Esophagus mucosa (tissue), 1 donor: ENCODE data around the gene SDHB. TPM values are rescaled to one million over a fixed set of nuclear protein-coding genes. Genes with fewer than 3 reads are reported as not detected.

Experiments used
- total RNA-seq: library from RNA; stranded (reverse); gene quantifications from one replicate; pipeline ENCODE4 v1.2.4, GENCODE V29; 2023
- donor health status: DM: yes; HTN: yes; CAD: no.

Gene SDHB
- total RNA-seq, 1 donor from 2014 or later, result 84.5 TPM

Other genes with a start within 250 kb of the SDHB start
- gene RNU1-2, start 158.1 kb downstream of the SDHB start, total RNA-seq, result 6,387 TPM
- 15.3 TPM for gene CROCC, start 132.1 kb downstream of the SDHB start, total RNA-seq
- gene MFAP2, start 73.4 kb downstream of the SDHB start, total RNA-seq, result 5.3 TPM
- gene ATP13A2, start 42.1 kb downstream of the SDHB start, total RNA-seq, result 21.5 TPM
- gene PADI2, start 65.4 kb upstream of the SDHB start, total RNA-seq, result 0.92 TPM
- 40.0 TPM for gene PADI1, start 151.1 kb upstream of the SDHB start, total RNA-seq
- 3.3 TPM for gene PADI3, start 195.1 kb upstream of the SDHB start, total RNA-seq